Kidney (tissue), 14 donors: ENCODE data around the gene ANO4. TPM values are rescaled to one million over a fixed set of nuclear protein-coding genes. Genes with fewer than 3 reads are reported as not detected.

Source experiments
- DNase-seq, 5 donors: peaks; one replicate each; pipeline ENCODE4 v3.0.0-alpha.2; 2013 to 2020
- FAIRE-seq: peaks from 2 replicates; lab custom pipeline; 2012; peaks lifted over from hg19 to GRCh38; lab: Jason Lieb, UNC
- H3K27ac ChIP-seq, 2 donors: one replicate each; pipeline ENCODE4 v1.7.0; 2013; ENCODE audit warnings: low read depth in 2 of 2, low read length in 2 of 2, inconsistent platforms in 1 of 2
- H3K27me3 ChIP-seq: one replicate; pipeline ENCODE4 v1.7.1; 2013; ENCODE audit warnings: low read length, inconsistent platforms; ENCODE audit not compliant: control insufficient read depth, insufficient read depth
- H3K36me3 ChIP-seq, 3 donors: one replicate each; pipeline versions ENCODE4 v1.7.0 to v1.7.1; 2013; ENCODE audit warnings: low read length in 3 of 3, control low read depth in 1 of 3, inconsistent platforms in 1 of 3; ENCODE audit not compliant: insufficient read depth in 3 of 3, control insufficient read depth in 2 of 3
- H3K4me1 ChIP-seq, 3 donors: one replicate each; pipeline versions ENCODE4 v1.7.0 to v1.7.1; 2013; ENCODE audit warnings: low read length in 3 of 3, inconsistent platforms in 1 of 3, low read depth in 1 of 3; ENCODE audit not compliant: control insufficient read depth in 2 of 3, insufficient read depth in 2 of 3
- H3K4me3 ChIP-seq, 3 donors: one replicate each; pipeline versions ENCODE4 v1.7.0 to v1.8.1; 2013; ENCODE audit warnings: low read length in 3 of 3, control low read depth in 1 of 3, inconsistent platforms in 1 of 3
- H3K9ac ChIP-seq, 3 donors: one replicate each; pipeline versions ENCODE4 v1.7.0 to v1.7.1; 2013; ENCODE audit warnings: low read length in 3 of 3, control low read depth in 1 of 3, inconsistent platforms in 1 of 3
- H3K9me3 ChIP-seq, 3 donors: one replicate each; pipeline versions ENCODE4 v1.7.0 to v1.7.1; 2013; ENCODE audit warnings: low read length in 3 of 3, control low read depth in 1 of 3, inconsistent platforms in 1 of 3; ENCODE audit not compliant: control insufficient read depth in 2 of 3, insufficient read depth in 1 of 3
- CTCF ChIP-seq: IDR thresholded peaks from 3 replicates; pipeline ENCODE4 v1.5.1; 2012; ENCODE audit warnings: mild to moderate bottlenecking, moderate library complexity, borderline replicate concordance; ENCODE audit not compliant: insufficient read depth; ENCODE audit errors: extremely low read depth
- intact Hi-C: fragments of 100-400 bp; cut with DNase I; formaldehyde crosslinking; loops from one replicate; pipeline ENCODE4 v1.11.1; 2022
- polyA plus RNA-seq: library from polyadenylated mRNA; stranded (reverse); fragments of 350-450 nt; fragmentation: Illumina TruSeq; extraction: RNeasy Lipid Tissue Mini Kit (QIAGEN cat#74804); gene quantifications from one replicate; pipeline ENCODE4 v1.2.3, GENCODE V29; 2014; ENCODE audit warnings: low read depth, low replicate concordance; ENCODE audit not compliant: insufficient read depth
- total RNA-seq: library from RNA; stranded (reverse); fragmentation: NEBNext Ultra II Directional; extraction: Animal tissue kit (Norgen Biotek cat#: 25700); gene quantifications from one replicate; pipeline ENCODE4 v1.2.1, GENCODE V29; 2021
- donor health status: control.
- donor health status: control.
- donor health status: control.
- donor health status: control.
- donor health status: control.
- donor health status: DM: yes; HTN: yes; CAD: no.
- donor health status: Normal renal cell carcinoma (clear cell type).

The ANO4 gene
- total and polyA plus RNA-seq, 2 donors from 2014 or later = 0.82 to 2.9 TPM

GRCh38 chr12:100842156-100842555, 47.6 kb downstream of the ANO4 start:
- intact Hi-C loops = no loop called here
- FAIRE-seq (no peak), DNase-seq (no peak)
- no peaks in the 10 kb centered on the region for H3K36me3 ChIP-seq
- no peak overlapping the region for H3K9ac ChIP-seq
- H3K27ac ChIP-seq = no peak overlapping the region
- H3K9me3 ChIP-seq = no peaks in the 10 kb centered on the region
- no peaks in the 10 kb centered on the region for H3K4me1 ChIP-seq
- H3K27me3 ChIP-seq = no peaks in the 10 kb centered on the region
- H3K4me3 ChIP-seq = no peak overlapping the region
- TF ChIP-seq CTCF = no peak

DNA sequence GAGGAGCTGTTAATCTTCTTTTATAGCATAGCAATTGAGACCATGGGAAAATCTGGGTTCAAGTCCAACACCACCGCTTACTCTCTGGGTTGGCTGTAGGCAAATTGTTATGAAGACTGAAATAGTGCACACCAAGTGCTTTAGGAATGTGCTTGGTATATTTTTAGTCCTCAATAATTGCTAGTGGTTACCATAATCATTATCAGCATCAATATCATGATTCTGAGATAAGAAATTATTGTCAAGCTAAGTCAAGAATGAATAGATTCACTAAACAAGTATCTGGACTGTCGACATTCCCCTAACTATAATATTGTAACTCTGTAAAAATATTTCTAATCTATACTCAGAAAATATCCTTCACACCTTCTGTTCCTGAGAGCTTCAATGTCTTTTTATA, 48.5 kb downstream of the ANO4 start:
- FAIRE-seq = no peak

DNA sequence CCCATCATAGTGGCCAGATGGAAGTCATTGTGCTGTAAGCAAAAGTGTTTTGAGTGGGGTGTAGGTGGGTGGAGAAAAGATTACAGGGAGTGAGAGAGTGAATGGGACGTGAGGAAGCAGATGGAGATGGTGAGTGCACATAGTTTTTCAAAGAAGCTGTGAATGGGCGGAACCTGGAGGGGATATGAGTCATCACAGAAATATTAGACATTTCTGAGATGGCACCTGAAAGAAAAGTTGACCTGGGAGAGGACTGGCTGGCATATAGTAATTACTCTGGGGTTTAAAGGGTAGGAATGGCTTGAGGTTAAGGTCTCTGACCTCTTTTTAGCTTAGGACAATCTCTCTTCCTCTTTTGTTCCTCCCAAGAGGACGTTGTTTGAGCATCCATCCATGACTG, 50.5 kb downstream of the ANO4 start:
- Histone ChIP-seq H3K27ac (no peak overlapping the region), H3K9ac (no peak overlapping the region), H3K4me1 (no peaks in the 10 kb centered on the region), H3K4me3 (no peak overlapping the region), H3K27me3 (no peaks in the 10 kb centered on the region), H3K9me3 (no peaks in the 10 kb centered on the region), H3K36me3 (no peaks in the 10 kb centered on the region)
- intact Hi-C loops = no loop called here
- no peak for DNase-seq
- FAIRE-seq = no peak
- TF ChIP-seq CTCF = no peak

More for the DNA sequence above, 48.5 kb downstream of the ANO4 start:
- no peak for DNase-seq
- Histone ChIP-seq H3K4me1 (no peaks in the 10 kb centered on the region), H3K9ac (no peak overlapping the region), H3K9me3 (no peaks in the 10 kb centered on the region), H3K27me3 (no peaks in the 10 kb centered on the region), H3K27ac (no peak overlapping the region), H3K36me3 (no peaks in the 10 kb centered on the region), H3K4me3 (no peak overlapping the region)
- intact Hi-C loops = no loop called here
- TF ChIP-seq CTCF = no peak

DNA sequence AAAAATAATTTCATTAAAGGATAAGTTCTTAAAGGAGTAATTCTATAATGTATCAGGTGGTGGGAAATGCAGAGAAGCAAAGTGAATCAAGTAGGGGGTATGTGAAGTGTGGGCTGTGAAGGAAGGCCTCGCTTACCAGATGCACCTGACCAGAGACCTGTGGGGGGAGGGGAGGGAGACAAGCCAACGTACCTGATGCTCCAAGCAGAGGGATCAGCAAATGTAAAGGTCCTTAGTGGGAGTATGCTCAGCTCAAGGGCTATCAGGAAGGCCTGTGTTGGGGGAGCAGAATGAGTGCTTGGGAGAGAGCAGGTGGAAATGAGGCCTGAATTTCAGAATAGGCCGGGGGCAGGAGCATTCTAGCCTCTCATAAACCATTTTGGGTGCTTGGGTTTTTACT, 57.1 kb downstream of the ANO4 start:
- intact Hi-C loops = no loop called here
- DNase-seq (no peak), FAIRE-seq (no peak)
- H3K27ac ChIP-seq = no peak overlapping the region
- H3K4me1 ChIP-seq = no peaks in the 10 kb centered on the region
- H3K27me3 ChIP-seq = no peaks in the 10 kb centered on the region
- H3K9ac ChIP-seq = no peak overlapping the region
- no peaks in the 10 kb centered on the region for H3K9me3 ChIP-seq
- no peak for TF ChIP-seq CTCF
- no peak overlapping the region for H3K4me3 ChIP-seq
- H3K36me3 ChIP-seq = no peaks in the 10 kb centered on the region
